DND-41 (cell line): ENCODE measurements around the gene CFAP97.
A peak's percentile ranks its signal among the peaks of the same experiment; 100 is the strongest.

ENCODE experiments used
- ATAC-seq: fragments of 200-7000 bp; cut with Tn5 transposase; 3 replicates; pipeline ENCODE4 v1.9.1; 2021; ENCODE audit warnings: low read depth; ENCODE audit not compliant: insufficient read depth
- DNase-seq: peaks from one replicate; pipeline ENCODE4 v3.0.0-alpha.2; 2020
- H2AFZ ChIP-seq: 2 replicates; pipeline ENCODE4 v1.6.0; 2012; ENCODE audit warnings: low read depth, low read length
- H3K27ac ChIP-seq: 2 replicates; pipeline ENCODE4 v1.5.1; 2012; ENCODE audit warnings: low read length, inconsistent platforms
- H3K27me3 ChIP-seq: fragments of 200-600 bp; sonication (generic); 2 replicates; pipeline ENCODE4 v1.6.0; 2012; ENCODE audit warnings: low read length, mild to moderate bottlenecking, inconsistent platforms; ENCODE audit not compliant: insufficient read depth, poor library complexity
- H3K36me3 ChIP-seq: 2 replicates; pipeline ENCODE4 v1.5.1; 2012; ENCODE audit warnings: low read length, inconsistent platforms; ENCODE audit not compliant: insufficient read depth
- H3K4me1 ChIP-seq: 2 replicates; pipeline ENCODE4 v1.5.1; 2012; ENCODE audit warnings: mild to moderate bottlenecking, low read length; ENCODE audit not compliant: insufficient read depth
- H3K4me2 ChIP-seq: 2 replicates; pipeline ENCODE4 v1.6.0; 2012; ENCODE audit warnings: mild to moderate bottlenecking, moderate library complexity, low read length, inconsistent platforms; ENCODE audit not compliant: insufficient read depth
- H3K4me3 ChIP-seq, 2 experiments: fragments of 200-600 bp in 1 of 2; shearing (Covaris generic) in 1 of 2; 2 replicates each; pipeline ENCODE4 v1.5.1; 2012 to 2016; ENCODE audit warnings: inconsistent platforms in 2 of 2, low read length in 2 of 2, mild to moderate bottlenecking in 2 of 2, low read depth in 1 of 2, moderate library complexity in 1 of 2
- H3K79me2 ChIP-seq: 2 replicates; pipeline ENCODE4 v1.6.0; 2012; ENCODE audit warnings: low read length, inconsistent platforms; ENCODE audit not compliant: insufficient read depth
- H3K9ac ChIP-seq: 2 replicates; pipeline ENCODE4 v1.6.0; 2012; ENCODE audit warnings: low read depth, mild to moderate bottlenecking, inconsistent platforms, low read length, moderate library complexity
- H3K9me3 ChIP-seq: 2 replicates; pipeline ENCODE4 v1.5.1; 2012; ENCODE audit warnings: low read length, moderate library complexity, mild to moderate bottlenecking, inconsistent platforms; ENCODE audit not compliant: insufficient read depth, severe bottlenecking
- H4K20me1 ChIP-seq: 2 replicates; pipeline ENCODE4 v1.6.0; 2012; ENCODE audit warnings: low read length; ENCODE audit not compliant: insufficient read depth
- CTCF ChIP-seq: IDR thresholded peaks from 2 replicates; pipeline ENCODE4 v1.5.1; 2012; ENCODE audit warnings: borderline replicate concordance, low read length, moderate library complexity, mild to moderate bottlenecking; ENCODE audit not compliant: poor library complexity, severe bottlenecking; ENCODE audit errors: extremely low read depth
- EZH2 ChIP-seq: IDR thresholded peaks from 3 replicates; pipeline ENCODE4 v1.6.1; 2012; ENCODE audit warnings: borderline replicate concordance, low read depth, mild to moderate bottlenecking, moderate library complexity, low read length, inconsistent platforms; ENCODE audit not compliant: severe bottlenecking

The CFAP97 gene

DNA sequence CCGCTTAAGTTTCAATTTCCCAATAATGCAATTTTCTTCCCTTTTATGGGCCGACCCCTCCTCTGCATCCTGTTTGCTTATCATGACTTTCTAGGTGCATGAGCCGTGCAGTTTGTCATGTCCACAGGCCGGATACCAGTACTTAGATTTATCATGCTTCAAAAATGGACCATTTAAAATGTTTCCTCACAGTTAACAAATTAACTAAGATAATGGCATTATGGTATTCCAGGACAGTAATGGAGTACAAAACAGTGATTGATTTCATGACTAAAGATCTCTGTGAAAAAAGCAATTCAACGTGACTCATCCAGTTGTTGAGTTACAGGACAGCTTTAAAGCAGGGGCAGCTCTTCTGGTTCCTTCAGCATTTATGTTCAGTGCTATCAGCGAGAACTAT, 28.6 kb upstream of the CFAP97 start:
- H3K4me2 ChIP-seq, result no peak overlapping the region
- no peaks in the 10 kb centered on the region for H4K20me1 ChIP-seq
- H3K9me3 ChIP-seq, result no peaks in the 10 kb centered on the region
- TF ChIP-seq CTCF (no peak), EZH2 (no peak)
- H3K27me3 ChIP-seq, result peaks cover 5% of the 10 kb centered on the region
- H3K4me3 ChIP-seq, result no peak overlapping the region
- no peaks in the 10 kb centered on the region for H3K79me2 ChIP-seq
- no peak overlapping the region for H3K9ac ChIP-seq
- ATAC-seq (no peak), DNase-seq (no peak)
- H3K4me1 ChIP-seq, result no peaks in the 10 kb centered on the region
- H2AFZ ChIP-seq, result no peak overlapping the region
- H3K36me3 ChIP-seq, result no peaks in the 10 kb centered on the region
- no peak overlapping the region for H3K27ac ChIP-seq

- Histone ChIP-seq H3K79me2 (no peaks in the 10 kb centered on the region), H3K4me1 (no peaks in the 10 kb centered on the region), H4K20me1 (no peaks in the 10 kb centered on the region), H3K27me3 (peaks cover 3% of the 10 kb centered on the region), H2AFZ (no peak overlapping the region), H3K27ac (no peak overlapping the region), H3K36me3 (no peaks in the 10 kb centered on the region), H3K4me2 (no peak overlapping the region), H3K4me3 (no peak overlapping the region), H3K9me3 (no peaks in the 10 kb centered on the region), H3K9ac (no peak overlapping the region)
- ATAC-seq, result no peak
- no peak for DNase-seq
- no peak for TF ChIP-seq EZH2
- no peak for TF ChIP-seq CTCF
Observed at GRCh38 chr4:185229021-185229818, 25.4 kb upstream of the CFAP97 start.

- peaks cover 3% of the 10 kb centered on the region for H3K27me3 ChIP-seq
- no peak overlapping the region for H3K4me3 ChIP-seq
- no peak overlapping the region for H2AFZ ChIP-seq
- H3K4me2 ChIP-seq, result no peak overlapping the region
- no peaks in the 10 kb centered on the region for H3K4me1 ChIP-seq
- no peaks in the 10 kb centered on the region for H3K36me3 ChIP-seq
- DNase-seq (no peak), ATAC-seq (no peak)
- no peaks in the 10 kb centered on the region for H3K79me2 ChIP-seq
- H3K27ac ChIP-seq, result no peak overlapping the region
- no peak overlapping the region for H3K9ac ChIP-seq
- no peaks in the 10 kb centered on the region for H4K20me1 ChIP-seq
- no peaks in the 10 kb centered on the region for H3K9me3 ChIP-seq
- no peak for TF ChIP-seq EZH2
Observed at GRCh38 chr4:185227713-185228278, 24.0 kb upstream of the CFAP97 start.

DNA sequence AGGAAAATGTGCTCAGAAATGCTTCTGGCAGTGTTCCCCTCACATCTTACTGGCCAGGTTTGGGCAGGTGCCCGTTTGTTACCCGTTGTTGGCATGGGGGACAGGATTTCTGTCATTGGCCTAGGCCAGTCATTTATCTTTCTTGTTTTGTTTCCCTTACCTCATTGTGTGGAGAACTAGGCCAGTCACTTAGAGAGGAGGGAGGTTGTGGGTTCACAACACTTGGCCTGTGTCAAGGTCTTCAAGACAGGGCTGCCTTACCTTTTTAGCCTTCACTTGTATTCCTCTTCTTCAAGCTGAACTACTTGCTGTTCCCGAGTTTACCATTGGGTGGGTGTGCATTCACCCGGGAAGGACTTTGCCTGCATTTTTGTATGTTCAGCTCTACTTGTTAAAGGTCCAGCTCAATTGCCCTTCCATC, 23.3 kb upstream of the CFAP97 start:
- no peak overlapping the region for H3K4me3 ChIP-seq
- no peak overlapping the region for H3K27ac ChIP-seq
- no peak overlapping the region for H2AFZ ChIP-seq
- peak; percentile 30 for TF ChIP-seq CTCF
- TF ChIP-seq EZH2, result no peak
- no peaks in the 10 kb centered on the region for H3K36me3 ChIP-seq
- H3K4me2 ChIP-seq, result no peak overlapping the region
- H3K27me3 ChIP-seq, result peaks cover 3% of the 10 kb centered on the region
- H3K9ac ChIP-seq, result no peak overlapping the region
- no peaks in the 10 kb centered on the region for H3K79me2 ChIP-seq
- DNase-seq (no peak), ATAC-seq (no peak)
- no peaks in the 10 kb centered on the region for H4K20me1 ChIP-seq
- no peaks in the 10 kb centered on the region for H3K9me3 ChIP-seq
- H3K4me1 ChIP-seq, result no peaks in the 10 kb centered on the region
